Transverse colon (tissue), 4 donors: Measurements from ENCODE around the gene RIMBP2.

ENCODE experiments used
- CTCF ChIP-seq, 5 experiments: fragments of 200-600 bp in 3 of 5; fragments of 450-650 bp in 2 of 5; sonication (generic) in 3 of 5; IDR thresholded peaks; 1 replicate in 2 of 5; 2 replicates in 3 of 5; pipeline ENCODE4 v1.5.1; 2016 to 2017; ENCODE audit warnings: antibody characterized with exemption in 5 of 5, inconsistent platforms in 3 of 5, mild to moderate bottlenecking in 2 of 5, moderate library complexity in 1 of 5
- EP300 ChIP-seq: sonication (generic); formaldehyde crosslinking; IDR thresholded peaks from one replicate; pipeline ENCODE4 v1.6.1; 2017; ENCODE audit warnings: antibody characterized with exemption, low read depth
- POLR2AphosphoS5 ChIP-seq, 3 donors: sonication (generic); formaldehyde crosslinking; IDR thresholded peaks; one replicate each; pipeline ENCODE4 v1.6.1; 2016; ENCODE audit warnings: antibody characterized with exemption in 3 of 3

- TF ChIP-seq CTCF (IDR thresholded peaks at IDR 0.05) (no peak), POLR2AphosphoS5 (IDR thresholded peaks at IDR 0.05) (no peak), EP300 (no peak)
Measured at GRCh38 chr12:130440411-130441080, 275.6 kb downstream of the RIMBP2 start.
